ENCODE measurements around the gene RPS15A.

The RPS15A gene

GRCh38 chr16:18789850-18790706 lies at the start of gene RPS15A:
Gene RPS15A, minus strand, starts transcription at chr16:18790334. Its CDS starts 1,221 bp downstream, at chr16:18789113.
- DNase-seq, result peak; percentile 90 to 91

GRCh38 chr16:18839555-18839954 lies 49.4 kb upstream of the RPS15A start:
- DNase-seq, result no peak

- no peak for DNase-seq
Observed at GRCh38 chr16:18836702-18837101, 46.6 kb upstream of the RPS15A start.

- no peak for DNase-seq
Observed at GRCh38 chr16:18834864-18835263, 44.7 kb upstream of the RPS15A start.

GRCh38 chr16:18833707-18834505 lies 43.8 kb upstream of the RPS15A start:
- DNase-seq, result no peak

GRCh38 chr16:18832613-18833012 lies 42.5 kb upstream of the RPS15A start:
- no peak for DNase-seq

- no peak for DNase-seq
Observed at GRCh38 chr16:18832006-18832405, 41.9 kb upstream of the RPS15A start.

GRCh38 chr16:18829251-18829650 lies 39.1 kb upstream of the RPS15A start:
- DNase-seq, result no peak

- DNase-seq, result no peak
Observed at GRCh38 chr16:18827890-18828289, 37.8 kb upstream of the RPS15A start.

GRCh38 chr16:18816286-18816685 lies 26.2 kb upstream of the RPS15A start:
- DNase-seq, result no peak

- DNase-seq, result no peak
Observed at GRCh38 chr16:18811925-18812324, 21.8 kb upstream of the RPS15A start.

GRCh38 chr16:18809165-18809564 lies 19.0 kb upstream of the RPS15A start:
- DNase-seq, result no peak

- DNase-seq, result no peak
Observed at GRCh38 chr16:18805257-18805773, 15.2 kb upstream of the RPS15A start.

- DNase-seq, result no peak
Observed at GRCh38 chr16:18804540-18804939, 14.4 kb upstream of the RPS15A start.

- no peak for DNase-seq
Observed at GRCh38 chr16:18803569-18804462, 13.7 kb upstream of the RPS15A start.

- no peak for DNase-seq
Observed at GRCh38 chr16:18802767-18803343, 12.7 kb upstream of the RPS15A start.

GRCh38 chr16:18801145-18801972 lies 11.2 kb upstream of the RPS15A start, which contains the start of gene ARL6IP1:
Gene ARL6IP1, minus strand, starts transcription at chr16:18801549. Its CDS starts 83 bp downstream, at chr16:18801466.
- DNase-seq, result peak; percentile 98 to 99

- DNase-seq, result no peak
Observed at GRCh38 chr16:18800775-18801144, 10.6 kb upstream of the RPS15A start.

GRCh38 chr16:18800293-18800692 lies 10.2 kb upstream of the RPS15A start:
- DNase-seq, result no peak

- DNase-seq, result no peak
Observed at GRCh38 chr16:18799500-18799899, 9.4 kb upstream of the RPS15A start.

- DNase-seq, result no peak
Observed at GRCh38 chr16:18797746-18798145, 7.6 kb upstream of the RPS15A start.
